ENCODE data around the gene ZNF385C.

GRCh38 chr17:42118126-42118510 is 19.8 kb upstream of the ZNF385C start:
- TF ChIP-seq CTCF (IDR thresholded peaks at IDR 0.05) = no peak
- TF ChIP-seq POLR2A (IDR thresholded peaks at IDR 0.05) = no peak
